ENCODE measurements around the gene RNF126. TPM values are rescaled to one million over a fixed set of nuclear protein-coding genes. Genes with fewer than 3 reads are reported as not detected.
A peak's percentile ranks its signal among the peaks of the same experiment; 100 is the strongest.
"Not testable (repeated sequence)": the region's sequence is repeated elsewhere in the genome, so short reads cannot be mapped to it uniquely, and the experiment has no call there.

The RNF126 gene
- total RNA-seq (2014; rRNA removed; shearing (Covaris generic)), result 27.0 and 33.5 TPM in 2 replicates
- polyA plus RNA-seq (2014; cell fraction: nucleus; rRNA removed), result 72.7 and 84.5 TPM in 2 replicates

- DNase-seq (ENCODE audit: extremely low read depth, low read depth), result peak; percentile 80
Measured at GRCh38 chr19:662962-663681, at the start of gene RNF126. Gene RNF126, minus strand, starts transcription at chr19:663214. Its CDS starts 93 bp downstream, at chr19:663121.

GRCh38 chr19:711254-711653 is 48.2 kb upstream of the RNF126 start:
- no peak for DNase-seq (ENCODE audit: extremely low read depth, low read depth)

GRCh38 chr19:710767-711166 is 47.8 kb upstream of the RNF126 start:
- no peak for DNase-seq (ENCODE audit: extremely low read depth, low read depth)

GRCh38 chr19:709965-710571 is 47.1 kb upstream of the RNF126 start:
- DNase-seq (ENCODE audit: extremely low read depth, low read depth), result no peak

GRCh38 chr19:709196-709964 is 46.4 kb upstream of the RNF126 start:
- no peak for DNase-seq (ENCODE audit: extremely low read depth, low read depth)

- DNase-seq (ENCODE audit: extremely low read depth, low read depth), result no peak
Measured at GRCh38 chr19:708154-709143, 45.4 kb upstream of the RNF126 start, which contains the start of gene PALM. Gene PALM, plus strand, starts transcription at chr19:708935. Its CDS starts 212 bp downstream, at chr19:709147.

GRCh38 chr19:704447-704741 is 41.4 kb upstream of the RNF126 start:
- DNase-seq (ENCODE audit: extremely low read depth, low read depth), result no peak

GRCh38 chr19:703651-704446 is 40.8 kb upstream of the RNF126 start:
- peak; percentile 55 for DNase-seq (ENCODE audit: extremely low read depth, low read depth)

GRCh38 chr19:703329-703650 is 40.3 kb upstream of the RNF126 start:
- DNase-seq (ENCODE audit: extremely low read depth, low read depth), result no peak

GRCh38 chr19:702847-703246 is 39.8 kb upstream of the RNF126 start:
- DNase-seq (ENCODE audit: extremely low read depth, low read depth), result not testable (repeated sequence)

GRCh38 chr19:699885-700284 is 36.9 kb upstream of the RNF126 start:
- DNase-seq (ENCODE audit: extremely low read depth, low read depth), result not testable (repeated sequence)

- DNase-seq (ENCODE audit: extremely low read depth, low read depth), result not testable (repeated sequence)
Measured at GRCh38 chr19:698529-698928, 35.5 kb upstream of the RNF126 start.

- DNase-seq (ENCODE audit: extremely low read depth, low read depth), result no peak
Measured at GRCh38 chr19:695352-695949, 32.4 kb upstream of the RNF126 start, which contains the start of gene PRSS57. Gene PRSS57, minus strand, starts transcription at chr19:695452. Its CDS starts 22 bp downstream, at chr19:695430.

- no peak for DNase-seq (ENCODE audit: extremely low read depth, low read depth)
Measured at GRCh38 chr19:694481-695351, 31.7 kb upstream of the RNF126 start.

GRCh38 chr19:690203-690602 is 27.2 kb upstream of the RNF126 start:
- DNase-seq (ENCODE audit: extremely low read depth, low read depth), result no peak

GRCh38 chr19:688992-689391 is 26.0 kb upstream of the RNF126 start:
- no peak for DNase-seq (ENCODE audit: extremely low read depth, low read depth)

GRCh38 chr19:688214-688613 is 25.2 kb upstream of the RNF126 start:
- no peak for DNase-seq (ENCODE audit: extremely low read depth, low read depth)

GRCh38 chr19:687569-688166 is 24.7 kb upstream of the RNF126 start:
- DNase-seq (ENCODE audit: extremely low read depth, low read depth), result no peak
